ENCODE results near the gene CUL4B. TPM values are rescaled to one million over a fixed set of nuclear protein-coding genes. Genes with fewer than 3 reads are reported as not detected.

Gene CUL4B
- total RNA-seq, 1 experiment from 2014 or later = 54.1 TPM

DNA sequence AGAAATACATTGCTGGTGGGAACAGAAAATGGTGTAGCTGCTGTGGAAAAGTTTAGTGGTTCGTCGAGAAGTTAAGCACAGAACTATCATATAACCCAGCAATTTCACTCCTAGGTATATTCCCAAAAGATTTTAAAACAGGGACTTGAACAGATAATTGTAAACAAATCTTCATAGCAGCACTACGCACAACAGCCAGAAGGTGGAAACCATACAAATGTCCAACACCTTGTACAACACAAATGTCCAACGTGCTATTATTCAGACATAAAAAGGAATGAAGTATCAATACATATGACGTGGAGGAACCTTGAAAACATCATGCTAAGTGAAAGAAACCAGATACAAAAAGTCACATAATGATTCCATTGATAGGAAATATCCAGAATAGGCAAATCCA is 37.9 kb downstream of the CUL4B start:
- no peaks in the 10 kb centered on the region for H4K20me1 ChIP-seq (ENCODE audit: insufficient read depth)
- ChIA-PET POLR2A (no interaction called here), RAD21 (ENCODE audit: low non-redundant PET in 1 of 2, low total read pairs in 2 of 2, uncharacterized antibody in 2 of 2, unreplicated experiment in 2 of 2) (no interaction called here), CTCF (no interaction called here)
- TF ChIP-seq FOSL1 (IDR thresholded peaks at IDR 0.05; ENCODE audit: low read depth) = no peak
- TF ChIP-seq, protein P1, sequence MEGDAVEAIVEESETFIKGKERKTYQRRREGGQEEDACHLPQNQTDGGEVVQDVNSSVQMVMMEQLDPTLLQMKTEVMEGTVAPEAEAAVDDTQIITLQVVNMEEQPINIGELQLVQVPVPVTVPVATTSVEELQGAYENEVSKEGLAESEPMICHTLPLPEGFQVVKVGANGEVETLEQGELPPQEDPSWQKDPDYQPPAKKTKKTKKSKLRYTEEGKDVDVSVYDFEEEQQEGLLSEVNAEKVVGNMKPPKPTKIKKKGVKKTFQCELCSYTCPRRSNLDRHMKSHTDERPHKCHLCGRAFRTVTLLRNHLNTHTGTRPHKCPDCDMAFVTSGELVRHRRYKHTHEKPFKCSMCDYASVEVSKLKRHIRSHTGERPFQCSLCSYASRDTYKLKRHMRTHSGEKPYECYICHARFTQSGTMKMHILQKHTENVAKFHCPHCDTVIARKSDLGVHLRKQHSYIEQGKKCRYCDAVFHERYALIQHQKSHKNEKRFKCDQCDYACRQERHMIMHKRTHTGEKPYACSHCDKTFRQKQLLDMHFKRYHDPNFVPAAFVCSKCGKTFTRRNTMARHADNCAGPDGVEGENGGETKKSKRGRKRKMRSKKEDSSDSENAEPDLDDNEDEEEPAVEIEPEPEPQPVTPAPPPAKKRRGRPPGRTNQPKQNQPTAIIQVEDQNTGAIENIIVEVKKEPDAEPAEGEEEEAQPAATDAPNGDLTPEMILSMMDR (IDR thresholded peaks at IDR 0.05 in 2 of 3, conservative IDR thresholded peaks at IDR 0.05 in 1 of 3; ENCODE audit: borderline replicate concordance in 1 of 3, insufficient read depth in 1 of 3, low read depth in 2 of 3, low read length in 2 of 3) = peak in 1 of 3 experiments; percentile 26; a peak in 2 of 6 replicates
- H3K36me3 ChIP-seq (ENCODE audit: control insufficient read depth in 1 of 2, insufficient read depth in 2 of 2, low read length in 2 of 2) = no peaks in the 10 kb centered on the region
- no peaks in the 10 kb centered on the region for H3K9me3 ChIP-seq (ENCODE audit: control insufficient read depth in 1 of 2, insufficient read depth in 1 of 2, low read depth in 1 of 2, low read length in 2 of 2)
- intact Hi-C loops (cut with micrococcal nuclease) = no loop called here
- H3K4me3 ChIP-seq (replicated peaks in 1 of 2; ENCODE audit: low read depth in 1 of 2, low read length in 2 of 2) = no peak overlapping the region
- no peak overlapping the region for H3K27ac ChIP-seq (ENCODE audit: low read depth, low read length)
- H3K79me2 ChIP-seq (ENCODE audit: insufficient read depth, low read length) = no peaks in the 10 kb centered on the region
- no peak overlapping the region for H3K4me2 ChIP-seq (ENCODE audit: low read length)
- H3K27me3 ChIP-seq (ENCODE audit: insufficient read depth, low read length) = no peaks in the 10 kb centered on the region
- ATAC-seq = no peak
- DNase-seq (ENCODE audit: low read depth, low spot score) = no peak
- BruUV-seq (replicated peaks) = no TSS peak
- no peaks in the 10 kb centered on the region for H3K9me2 ChIP-seq (ENCODE audit: insufficient read depth)
- H3K9ac ChIP-seq (ENCODE audit: low read length) = no peak overlapping the region
- no peak overlapping the region for H2AFZ ChIP-seq (ENCODE audit: low read depth, low read length, poor library complexity, severe bottlenecking)
- peaks cover 1 to 6% of the 10 kb centered on the region in 2 experiments; a peak in 2 of 4 replicates for H3K4me1 ChIP-seq (ENCODE audit: control insufficient read depth in 1 of 2, insufficient read depth in 2 of 2, low read length in 2 of 2)

DNA sequence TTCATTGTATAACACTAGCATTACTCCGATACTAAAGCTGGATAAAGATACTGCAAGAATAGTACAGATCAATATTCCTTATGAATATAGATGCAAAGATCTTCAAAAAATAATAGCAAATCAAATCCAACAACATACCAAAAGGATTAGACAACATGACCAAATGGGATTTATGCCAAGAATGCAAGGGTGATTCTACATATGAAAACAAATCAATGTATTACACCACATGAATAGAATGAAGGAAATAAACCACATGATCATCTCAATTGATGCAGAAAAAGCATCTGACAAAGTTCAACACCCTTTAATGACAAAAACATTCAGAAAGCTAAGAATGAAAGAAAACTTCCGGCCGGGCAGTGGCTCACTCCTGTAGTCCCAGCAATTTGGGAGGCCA is 42.8 kb downstream of the CUL4B start:
- ChIA-PET CTCF (no interaction called here), RAD21 (ENCODE audit: low non-redundant PET in 1 of 2, low total read pairs in 2 of 2, uncharacterized antibody in 2 of 2, unreplicated experiment in 2 of 2) (no interaction called here), POLR2A (no interaction called here)
- ATAC-seq (no peak), DNase-seq (ENCODE audit: low read depth, low spot score) (no peak)
- H3K9me2 ChIP-seq (ENCODE audit: insufficient read depth) = no peaks in the 10 kb centered on the region
- no peaks in the 10 kb centered on the region for H3K9me3 ChIP-seq (ENCODE audit: control insufficient read depth in 1 of 2, insufficient read depth in 1 of 2, low read depth in 1 of 2, low read length in 2 of 2)
- no peak overlapping the region for H3K4me2 ChIP-seq (ENCODE audit: low read length)
- H4K20me1 ChIP-seq (ENCODE audit: insufficient read depth) = no peaks in the 10 kb centered on the region
- H3K36me3 ChIP-seq (ENCODE audit: control insufficient read depth in 1 of 2, insufficient read depth in 2 of 2, low read length in 2 of 2) = no peaks in the 10 kb centered on the region
- no peaks in the 10 kb centered on the region for H3K27me3 ChIP-seq (ENCODE audit: insufficient read depth, low read length)
- H3K4me1 ChIP-seq (ENCODE audit: control insufficient read depth in 1 of 2, insufficient read depth in 2 of 2, low read length in 2 of 2) = peaks cover 2 to 7% of the 10 kb centered on the region in 2 experiments; a peak in 2 of 4 replicates
- no peaks in the 10 kb centered on the region for H3K79me2 ChIP-seq (ENCODE audit: insufficient read depth, low read length)
- no peak overlapping the region for H3K9ac ChIP-seq (ENCODE audit: low read length)
- no peak overlapping the region for H3K4me3 ChIP-seq (replicated peaks in 1 of 2; ENCODE audit: low read depth in 1 of 2, low read length in 2 of 2)
- intact Hi-C loops (cut with micrococcal nuclease) = no loop called here
- BruUV-seq (replicated peaks) = no TSS peak
- no peak overlapping the region for H3K27ac ChIP-seq (ENCODE audit: low read depth, low read length)
- no peak for TF ChIP-seq ELF1 (IDR thresholded peaks at IDR 0.05; ENCODE audit: borderline replicate concordance, low read depth)
- no peak for TF ChIP-seq POLR2AphosphoS5 (IDR thresholded peaks at IDR 0.05; ENCODE audit: low read depth, low read length)
- no peak for TF ChIP-seq ZNF274 (IDR thresholded peaks at IDR 0.05; ENCODE audit: low read depth, low read length)
- TF ChIP-seq CBX3 (IDR thresholded peaks at IDR 0.05; ENCODE audit: low read depth) = no peak
- TF ChIP-seq, protein P2, sequence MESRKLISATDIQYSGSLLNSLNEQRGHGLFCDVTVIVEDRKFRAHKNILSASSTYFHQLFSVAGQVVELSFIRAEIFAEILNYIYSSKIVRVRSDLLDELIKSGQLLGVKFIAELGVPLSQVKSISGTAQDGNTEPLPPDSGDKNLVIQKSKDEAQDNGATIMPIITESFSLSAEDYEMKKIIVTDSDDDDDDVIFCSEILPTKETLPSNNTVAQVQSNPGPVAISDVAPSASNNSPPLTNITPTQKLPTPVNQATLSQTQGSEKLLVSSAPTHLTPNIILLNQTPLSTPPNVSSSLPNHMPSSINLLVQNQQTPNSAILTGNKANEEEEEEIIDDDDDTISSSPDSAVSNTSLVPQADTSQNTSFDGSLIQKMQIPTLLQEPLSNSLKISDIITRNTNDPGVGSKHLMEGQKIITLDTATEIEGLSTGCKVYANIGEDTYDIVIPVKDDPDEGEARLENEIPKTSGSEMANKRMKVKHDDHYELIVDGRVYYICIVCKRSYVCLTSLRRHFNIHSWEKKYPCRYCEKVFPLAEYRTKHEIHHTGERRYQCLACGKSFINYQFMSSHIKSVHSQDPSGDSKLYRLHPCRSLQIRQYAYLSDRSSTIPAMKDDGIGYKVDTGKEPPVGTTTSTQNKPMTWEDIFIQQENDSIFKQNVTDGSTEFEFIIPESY (IDR thresholded peaks at IDR 0.05; ENCODE audit: extremely low read depth, insufficient replicate concordance, low read length) = no peak
- no peak for TF ChIP-seq POLR2A (IDR thresholded peaks at IDR 0.05; ENCODE audit: borderline replicate concordance, extremely low read depth, insufficient read depth, insufficient read length)
- no peak for TF ChIP-seq SP1 (IDR thresholded peaks at IDR 0.05; ENCODE audit: low read depth)
- no peak for TF ChIP-seq ZFX (IDR thresholded peaks at IDR 0.05)
- no peak overlapping the region for H2AFZ ChIP-seq (ENCODE audit: low read depth, low read length, poor library complexity, severe bottlenecking)

Data from HCT116 (cell line).